ENCODE measurements around the gene SCRN3.

DNA sequence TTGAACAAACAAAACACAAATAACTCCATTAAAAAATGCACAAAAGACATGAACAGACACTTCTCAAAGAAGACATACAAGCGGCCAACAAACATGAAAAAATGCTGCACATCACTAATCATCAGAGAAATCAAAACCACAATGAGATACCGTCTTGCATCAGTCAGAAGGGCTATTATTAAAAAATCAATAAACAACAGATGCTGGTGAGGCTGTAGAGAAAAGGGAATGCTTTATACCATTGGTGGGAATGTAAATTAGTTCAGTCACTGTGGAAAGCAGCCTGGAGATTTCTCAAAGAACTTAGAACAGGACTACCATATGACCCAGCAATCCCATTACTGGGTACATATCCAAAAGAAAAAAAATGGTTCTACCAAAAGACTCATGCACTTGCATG, 53.5 kb downstream of the SCRN3 start:
- TF ChIP-seq EP300 (conservative IDR thresholded peaks at IDR 0.05; ENCODE audit: poor library complexity, severe bottlenecking) (no peak), SMC3 (conservative IDR thresholded peaks at IDR 0.05; ENCODE audit: poor library complexity) (no peak), MXI1 (conservative IDR thresholded peaks at IDR 0.05; ENCODE audit: poor library complexity, severe bottlenecking) (no peak), EZH2 (IDR thresholded peaks at IDR 0.05; ENCODE audit: borderline replicate concordance, insufficient read depth, low read length, poor library complexity, severe bottlenecking) (no peak), RAD21 (conservative IDR thresholded peaks at IDR 0.05) (no peak), TAF1 (IDR thresholded peaks at IDR 0.05; ENCODE audit: low read depth) (no peak), POLR2AphosphoS5 (IDR thresholded peaks at IDR 0.05) (no peak)
- TF ChIP-seq, protein P1, sequence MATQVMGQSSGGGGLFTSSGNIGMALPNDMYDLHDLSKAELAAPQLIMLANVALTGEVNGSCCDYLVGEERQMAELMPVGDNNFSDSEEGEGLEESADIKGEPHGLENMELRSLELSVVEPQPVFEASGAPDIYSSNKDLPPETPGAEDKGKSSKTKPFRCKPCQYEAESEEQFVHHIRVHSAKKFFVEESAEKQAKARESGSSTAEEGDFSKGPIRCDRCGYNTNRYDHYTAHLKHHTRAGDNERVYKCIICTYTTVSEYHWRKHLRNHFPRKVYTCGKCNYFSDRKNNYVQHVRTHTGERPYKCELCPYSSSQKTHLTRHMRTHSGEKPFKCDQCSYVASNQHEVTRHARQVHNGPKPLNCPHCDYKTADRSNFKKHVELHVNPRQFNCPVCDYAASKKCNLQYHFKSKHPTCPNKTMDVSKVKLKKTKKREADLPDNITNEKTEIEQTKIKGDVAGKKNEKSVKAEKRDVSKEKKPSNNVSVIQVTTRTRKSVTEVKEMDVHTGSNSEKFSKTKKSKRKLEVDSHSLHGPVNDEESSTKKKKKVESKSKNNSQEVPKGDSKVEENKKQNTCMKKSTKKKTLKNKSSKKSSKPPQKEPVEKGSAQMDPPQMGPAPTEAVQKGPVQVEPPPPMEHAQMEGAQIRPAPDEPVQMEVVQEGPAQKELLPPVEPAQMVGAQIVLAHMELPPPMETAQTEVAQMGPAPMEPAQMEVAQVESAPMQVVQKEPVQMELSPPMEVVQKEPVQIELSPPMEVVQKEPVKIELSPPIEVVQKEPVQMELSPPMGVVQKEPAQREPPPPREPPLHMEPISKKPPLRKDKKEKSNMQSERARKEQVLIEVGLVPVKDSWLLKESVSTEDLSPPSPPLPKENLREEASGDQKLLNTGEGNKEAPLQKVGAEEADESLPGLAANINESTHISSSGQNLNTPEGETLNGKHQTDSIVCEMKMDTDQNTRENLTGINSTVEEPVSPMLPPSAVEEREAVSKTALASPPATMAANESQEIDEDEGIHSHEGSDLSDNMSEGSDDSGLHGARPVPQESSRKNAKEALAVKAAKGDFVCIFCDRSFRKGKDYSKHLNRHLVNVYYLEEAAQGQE (IDR thresholded peaks at IDR 0.05; ENCODE audit: borderline replicate concordance): no peak
- TF ChIP-seq, protein P2, sequence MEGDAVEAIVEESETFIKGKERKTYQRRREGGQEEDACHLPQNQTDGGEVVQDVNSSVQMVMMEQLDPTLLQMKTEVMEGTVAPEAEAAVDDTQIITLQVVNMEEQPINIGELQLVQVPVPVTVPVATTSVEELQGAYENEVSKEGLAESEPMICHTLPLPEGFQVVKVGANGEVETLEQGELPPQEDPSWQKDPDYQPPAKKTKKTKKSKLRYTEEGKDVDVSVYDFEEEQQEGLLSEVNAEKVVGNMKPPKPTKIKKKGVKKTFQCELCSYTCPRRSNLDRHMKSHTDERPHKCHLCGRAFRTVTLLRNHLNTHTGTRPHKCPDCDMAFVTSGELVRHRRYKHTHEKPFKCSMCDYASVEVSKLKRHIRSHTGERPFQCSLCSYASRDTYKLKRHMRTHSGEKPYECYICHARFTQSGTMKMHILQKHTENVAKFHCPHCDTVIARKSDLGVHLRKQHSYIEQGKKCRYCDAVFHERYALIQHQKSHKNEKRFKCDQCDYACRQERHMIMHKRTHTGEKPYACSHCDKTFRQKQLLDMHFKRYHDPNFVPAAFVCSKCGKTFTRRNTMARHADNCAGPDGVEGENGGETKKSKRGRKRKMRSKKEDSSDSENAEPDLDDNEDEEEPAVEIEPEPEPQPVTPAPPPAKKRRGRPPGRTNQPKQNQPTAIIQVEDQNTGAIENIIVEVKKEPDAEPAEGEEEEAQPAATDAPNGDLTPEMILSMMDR (IDR thresholded peaks at IDR 0.05; ENCODE audit: poor library complexity, severe bottlenecking): no peak

Data from neural cell (in vitro differentiated cells).